ENCODE measurements around the gene POGLUT2.

Gene POGLUT2

GRCh38 chr13:102742101-102742500 is 56.7 kb downstream of the POGLUT2 start:
- no peak for TF ChIP-seq CTCF (IDR thresholded peaks at IDR 0.05; ENCODE audit: low read depth, low read length, missing control alignments)
- H3K4me3 ChIP-seq (ENCODE audit: low read depth, low read length) = no peak overlapping the region
- no peak for DNase-seq (ENCODE audit: low read depth)

Data from GM12864 (cell line).